ENCODE measurements around the gene KCNK5. TPM values are rescaled to one million over a fixed set of nuclear protein-coding genes. Genes with fewer than 3 reads are reported as not detected.

KCNK5 gene
- total RNA-seq, 1 donor from 2014 or later, result not detected

DNA sequence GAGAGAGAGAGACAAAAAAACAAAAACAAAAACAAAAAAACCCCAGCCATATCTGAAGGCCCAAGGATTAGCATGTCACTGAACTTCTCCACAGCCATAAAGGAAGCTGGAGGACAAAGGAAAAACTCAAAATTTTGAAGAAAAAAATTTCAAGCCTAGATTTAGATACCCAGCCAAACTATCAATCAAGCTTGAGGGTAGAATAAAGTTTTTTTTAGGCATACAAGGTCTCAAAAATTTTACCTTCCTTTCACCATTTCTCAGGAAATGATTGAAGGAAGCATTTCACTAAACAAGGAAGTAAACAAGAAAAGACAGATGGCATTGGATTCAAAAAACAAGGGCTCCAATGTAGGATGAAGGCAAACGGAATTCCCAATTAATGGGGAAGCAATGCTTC, 52.1 kb downstream of the KCNK5 start:
- H3K27me3 Mint-ChIP-seq (ENCODE audit: unreplicated experiment), result no peaks in the 10 kb centered on the region
- H3K4me3 Mint-ChIP-seq (ENCODE audit: unreplicated experiment), result no peak overlapping the region
- no peaks in the 10 kb centered on the region for H3K36me3 Mint-ChIP-seq (ENCODE audit: unreplicated experiment)
- H3K4me1 Mint-ChIP-seq (ENCODE audit: unreplicated experiment), result no peaks in the 10 kb centered on the region
- no peak for TF ChIP-seq CTCF (IDR thresholded peaks at IDR 0.05)
- H3K9me3 Mint-ChIP-seq (ENCODE audit: unreplicated experiment), result peaks cover 13% of the 10 kb centered on the region
- no peak overlapping the region for H3K27ac Mint-ChIP-seq (ENCODE audit: unreplicated experiment)
- DNase-seq (ENCODE audit: extremely low spot score, unreplicated experiment), result no peak

GRCh38 chr6:39173270-39173669, 56.0 kb downstream of the KCNK5 start:
- peaks cover 21% of the 10 kb centered on the region for H3K9me3 Mint-ChIP-seq (ENCODE audit: unreplicated experiment)
- H3K36me3 Mint-ChIP-seq (ENCODE audit: unreplicated experiment), result no peaks in the 10 kb centered on the region
- H3K4me1 Mint-ChIP-seq (ENCODE audit: unreplicated experiment), result no peaks in the 10 kb centered on the region
- peaks cover under 1% of the 10 kb centered on the region for H3K27me3 Mint-ChIP-seq (ENCODE audit: unreplicated experiment)
- no peak for TF ChIP-seq CTCF (IDR thresholded peaks at IDR 0.05)
- no peak overlapping the region for H3K4me3 Mint-ChIP-seq (ENCODE audit: unreplicated experiment)
- DNase-seq (ENCODE audit: extremely low spot score, unreplicated experiment), result no peak
- no peak overlapping the region for H3K27ac Mint-ChIP-seq (ENCODE audit: unreplicated experiment)

DNA sequence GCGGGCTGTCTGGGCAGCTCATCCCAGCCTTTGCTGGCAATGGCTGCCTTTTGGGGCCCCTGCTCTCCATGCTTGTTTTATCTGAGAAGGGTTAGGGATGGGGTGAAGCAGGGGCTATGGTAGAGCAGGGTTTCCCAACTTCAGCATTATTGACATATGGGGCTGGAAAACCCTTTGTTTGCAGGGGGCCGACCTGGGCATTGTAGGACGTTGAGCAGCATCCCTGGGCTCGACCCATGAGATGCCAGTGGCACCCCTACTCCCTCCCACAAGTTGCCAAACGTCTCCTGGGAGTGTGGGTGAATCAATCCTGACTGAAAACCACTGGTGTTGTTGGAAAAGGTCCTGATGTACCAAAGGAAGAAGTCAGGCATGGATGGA, 56.9 kb downstream of the KCNK5 start:
- no peak overlapping the region for H3K27ac Mint-ChIP-seq (ENCODE audit: unreplicated experiment)
- no peak for TF ChIP-seq CTCF (IDR thresholded peaks at IDR 0.05)

DNA sequence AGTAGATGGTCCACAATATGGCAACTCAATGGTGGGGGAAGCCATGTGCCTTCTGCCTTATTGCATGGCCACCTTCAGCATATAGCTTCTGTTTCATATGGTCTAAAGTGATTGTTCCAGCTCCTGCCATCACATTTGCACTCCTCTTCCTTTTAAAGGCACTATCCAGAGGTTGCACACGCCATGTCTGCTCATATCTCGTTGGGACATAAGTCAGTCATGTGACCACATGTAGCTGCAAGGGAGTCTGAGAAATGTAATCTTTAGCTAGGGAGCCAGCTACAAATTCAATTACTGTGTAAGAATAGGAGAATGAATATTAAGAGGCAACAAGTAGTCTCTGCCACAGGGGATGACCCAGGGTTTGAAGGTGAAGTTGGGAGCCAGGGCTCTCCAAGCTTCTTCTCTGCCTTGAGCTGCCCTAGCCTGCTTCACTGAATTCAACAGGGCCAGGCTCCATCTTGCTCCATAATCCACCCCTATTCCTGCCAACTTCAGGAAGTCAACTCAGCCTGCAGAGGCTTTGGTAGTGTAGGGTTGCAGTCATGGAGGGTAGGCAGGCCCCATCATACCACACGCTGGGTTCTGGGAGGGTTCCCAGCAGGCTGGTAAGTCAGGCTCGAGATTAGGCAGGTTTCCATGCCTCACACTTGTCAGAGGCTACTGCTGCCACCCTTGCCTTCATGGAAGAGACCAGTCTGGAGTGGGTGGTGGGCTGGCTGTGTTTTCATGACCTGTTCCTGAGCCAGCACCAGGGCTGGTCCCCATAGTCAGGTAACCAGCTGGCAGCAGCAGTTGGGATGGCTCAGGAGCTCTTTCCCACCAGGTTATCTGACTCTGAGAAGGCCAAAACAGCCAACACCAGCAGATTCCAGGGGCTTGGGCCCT, 57.5 kb downstream of the KCNK5 start:
- Mint-ChIP-seq H3K4me3 (ENCODE audit: unreplicated experiment) (no peak overlapping the region), H3K9me3 (ENCODE audit: unreplicated experiment) (peaks cover 10% of the 10 kb centered on the region), H3K4me1 (ENCODE audit: unreplicated experiment) (no peaks in the 10 kb centered on the region), H3K27ac (ENCODE audit: unreplicated experiment) (no peak overlapping the region), H3K27me3 (ENCODE audit: unreplicated experiment) (peaks cover 3% of the 10 kb centered on the region), H3K36me3 (ENCODE audit: unreplicated experiment) (no peaks in the 10 kb centered on the region)
- no peak for TF ChIP-seq CTCF (IDR thresholded peaks at IDR 0.05)
- no peak for DNase-seq (ENCODE audit: extremely low spot score, unreplicated experiment)

More for the DNA sequence above, 56.9 kb downstream of the KCNK5 start:
- Mint-ChIP-seq H3K36me3 (ENCODE audit: unreplicated experiment) (no peaks in the 10 kb centered on the region), H3K4me1 (ENCODE audit: unreplicated experiment) (no peaks in the 10 kb centered on the region), H3K9me3 (ENCODE audit: unreplicated experiment) (peaks cover 16% of the 10 kb centered on the region), H3K27me3 (ENCODE audit: unreplicated experiment) (peaks cover 3% of the 10 kb centered on the region), H3K4me3 (ENCODE audit: unreplicated experiment) (no peak overlapping the region)
- DNase-seq (ENCODE audit: extremely low spot score, unreplicated experiment), result no peak

GRCh38 chr6:39170860-39171259, 58.4 kb downstream of the KCNK5 start:
- Mint-ChIP-seq H3K27me3 (ENCODE audit: unreplicated experiment) (peaks cover 3% of the 10 kb centered on the region), H3K4me3 (ENCODE audit: unreplicated experiment) (no peak overlapping the region), H3K27ac (ENCODE audit: unreplicated experiment) (no peak overlapping the region), H3K9me3 (ENCODE audit: unreplicated experiment) (peaks cover 8% of the 10 kb centered on the region), H3K4me1 (ENCODE audit: unreplicated experiment) (no peaks in the 10 kb centered on the region), H3K36me3 (ENCODE audit: unreplicated experiment) (no peaks in the 10 kb centered on the region)
- no peak for TF ChIP-seq CTCF (IDR thresholded peaks at IDR 0.05)
- DNase-seq (ENCODE audit: extremely low spot score, unreplicated experiment), result no peak

Data from osteocyte (in vitro differentiated cells).